Prostate gland (tissue), 2 donors: ENCODE data around the gene CAP2. TPM values are rescaled to one million over a fixed set of nuclear protein-coding genes. Genes with fewer than 3 reads are reported as not detected.

Experiments
- DNase-seq: peaks from one replicate; pipeline ENCODE4 v3.0.0-alpha.2; 2019; ENCODE audit warnings: low spot score
- H3K27ac ChIP-seq, 2 donors: fragments of 200-600 bp; sonication (generic); 2 replicates each; pipeline ENCODE4 v1.5.1; 2017 to 2019
- H3K27me3 ChIP-seq: fragments of 200-600 bp; sonication (generic); replicated peaks from 2 replicates; pipeline ENCODE4 v1.5.1; 2019; ENCODE audit not compliant: insufficient read depth
- H3K36me3 ChIP-seq, 2 donors: fragments of 200-600 bp; sonication (generic); 1 replicate in 1 of 2; 2 replicates in 1 of 2; pipeline versions ENCODE4 v1.5.1 to v1.8.1; 2017 to 2019
- H3K4me1 ChIP-seq: fragments of 200-600 bp; sonication (generic); replicated peaks from 2 replicates; pipeline ENCODE4 v1.5.1; 2019
- H3K4me3 ChIP-seq, 2 donors: fragments of 200-600 bp; sonication (generic); 2 replicates each; pipeline ENCODE4 v1.5.1; 2017 to 2019
- H3K9me3 ChIP-seq: fragments of 200-600 bp; sonication (generic); 2 replicates; pipeline ENCODE4 v1.5.1; 2017
- POLR2A ChIP-seq: fragments of 450-650 bp; IDR thresholded peaks from one replicate; pipeline ENCODE4 v1.6.1; 2016; ENCODE audit warnings: antibody characterized with exemption, mild to moderate bottlenecking
- POLR2AphosphoS5 ChIP-seq: sonication (generic); formaldehyde crosslinking; IDR thresholded peaks from one replicate; pipeline ENCODE4 v1.6.1; 2017; ENCODE audit warnings: antibody characterized with exemption
- WGBS: methylation state at CpG from one replicate; pipeline ENCODE4 v1.1.5; 2018; 5-methylcytosine and 5-hydroxymethylcytosine counted together
- intact Hi-C: fragments of 100-400 bp; cut with DNase I; formaldehyde crosslinking; loops from one replicate; pipeline ENCODE4 v1.14.2; 2022
- total RNA-seq, 2 donors: library from RNA; depleted of rRNA; stranded (reverse); fragments of >200 nt; gene quantifications; one replicate each; pipeline ENCODE4 v1.1.0, GENCODE V29; 2016
- TF ChIP-seq, protein P1 (sequence below), 4 experiments: fragments of 200-600 bp in 2 of 4; fragments of 450-650 bp in 2 of 4; sonication (generic) in 2 of 4; IDR thresholded peaks; 1 replicate in 3 of 4; 2 replicates in 1 of 4; pipeline ENCODE4 v1.5.1; 2016 to 2019; ENCODE audit warnings: antibody characterized with exemption in 4 of 4, mild to moderate bottlenecking in 2 of 4, moderate library complexity in 2 of 4

The CAP2 gene
- total RNA-seq, 2 donors from 2014 or later, result 8.7 to 10.0 TPM

DNA sequence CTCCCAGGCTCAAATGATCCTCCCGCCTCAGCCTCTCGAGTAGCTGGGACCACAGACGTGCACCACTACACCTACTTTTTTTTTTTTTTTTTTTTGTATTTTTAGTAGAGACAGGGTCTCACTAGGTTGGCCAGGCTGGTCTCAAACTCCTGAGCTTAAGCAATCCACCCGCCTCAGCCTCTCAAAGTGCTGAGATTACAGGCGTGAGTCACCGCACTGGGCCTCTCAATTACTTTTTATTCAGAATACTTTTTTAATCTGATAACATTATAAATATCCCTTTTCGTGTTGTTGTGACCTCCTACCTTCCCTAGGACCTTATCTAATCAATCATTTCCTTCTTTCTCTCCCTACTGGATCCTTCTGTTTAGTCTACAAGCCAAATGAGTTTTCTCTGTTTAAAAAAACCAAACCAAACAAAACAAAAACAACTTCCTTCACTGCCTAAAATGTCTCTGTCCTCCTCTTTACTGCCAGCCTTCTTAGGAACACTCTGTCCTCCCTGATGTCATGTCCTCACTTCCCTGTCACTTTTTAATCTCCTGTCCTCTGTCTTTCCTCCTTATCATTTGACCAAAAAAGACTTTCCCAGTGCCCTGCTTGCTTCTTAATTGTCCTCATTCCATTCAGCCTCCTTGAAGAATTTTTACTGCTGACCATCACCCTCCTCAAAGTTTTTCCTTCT is 85.0 kb downstream of the CAP2 start:
- peak overlapping the region; percentile 55 to 58 for H3K27ac ChIP-seq
- H3K4me3 ChIP-seq, result no peak overlapping the region
- H3K36me3 ChIP-seq, result no peaks in the 10 kb centered on the region
- peak; percentile 48 for TF ChIP-seq POLR2AphosphoS5
- TF ChIP-seq, protein P1, sequence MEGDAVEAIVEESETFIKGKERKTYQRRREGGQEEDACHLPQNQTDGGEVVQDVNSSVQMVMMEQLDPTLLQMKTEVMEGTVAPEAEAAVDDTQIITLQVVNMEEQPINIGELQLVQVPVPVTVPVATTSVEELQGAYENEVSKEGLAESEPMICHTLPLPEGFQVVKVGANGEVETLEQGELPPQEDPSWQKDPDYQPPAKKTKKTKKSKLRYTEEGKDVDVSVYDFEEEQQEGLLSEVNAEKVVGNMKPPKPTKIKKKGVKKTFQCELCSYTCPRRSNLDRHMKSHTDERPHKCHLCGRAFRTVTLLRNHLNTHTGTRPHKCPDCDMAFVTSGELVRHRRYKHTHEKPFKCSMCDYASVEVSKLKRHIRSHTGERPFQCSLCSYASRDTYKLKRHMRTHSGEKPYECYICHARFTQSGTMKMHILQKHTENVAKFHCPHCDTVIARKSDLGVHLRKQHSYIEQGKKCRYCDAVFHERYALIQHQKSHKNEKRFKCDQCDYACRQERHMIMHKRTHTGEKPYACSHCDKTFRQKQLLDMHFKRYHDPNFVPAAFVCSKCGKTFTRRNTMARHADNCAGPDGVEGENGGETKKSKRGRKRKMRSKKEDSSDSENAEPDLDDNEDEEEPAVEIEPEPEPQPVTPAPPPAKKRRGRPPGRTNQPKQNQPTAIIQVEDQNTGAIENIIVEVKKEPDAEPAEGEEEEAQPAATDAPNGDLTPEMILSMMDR (IDR thresholded peaks at IDR 0.05), result no peak
- no peaks in the 10 kb centered on the region for H3K4me1 ChIP-seq
- H3K27me3 ChIP-seq, result no peaks in the 10 kb centered on the region
- no peaks in the 10 kb centered on the region for H3K9me3 ChIP-seq
- 86% methylated on average over 7 of the region's 7 CpGs for WGBS
- intact Hi-C loops, result loop anchor here (5.0 kb wide), 1 partner anchor 196 kb away; the partner anchor contains the start of gene RBM24
- DNase-seq, result no peak

DNA sequence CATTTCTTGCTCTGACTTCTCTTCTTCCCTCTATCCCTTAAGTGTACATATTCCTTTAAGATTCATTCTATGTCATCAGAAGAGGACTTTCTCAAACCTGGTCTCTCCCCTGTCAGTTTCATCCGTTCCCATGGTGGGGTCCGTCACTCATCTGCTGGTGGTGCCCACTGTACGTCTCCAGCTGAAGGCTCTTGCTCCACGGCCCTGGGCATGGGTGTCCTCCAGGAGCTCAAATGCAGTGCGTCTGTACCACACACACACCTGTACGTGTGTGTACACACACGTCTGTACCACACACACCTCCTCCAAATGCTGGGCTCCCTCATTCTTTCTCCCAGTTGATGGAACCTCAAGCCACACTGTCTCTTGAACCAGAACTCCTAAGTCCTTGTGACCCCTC is 85.6 kb downstream of the CAP2 start:
- TF ChIP-seq POLR2A, result no peak
- no peak for TF ChIP-seq POLR2AphosphoS5
- TF ChIP-seq, protein P1 (IDR thresholded peaks at IDR 0.05), result no peak
- Histone ChIP-seq H3K9me3 (no peaks in the 10 kb centered on the region), H3K36me3 (no peaks in the 10 kb centered on the region), H3K4me3 (no peak overlapping the region), H3K27me3 (no peaks in the 10 kb centered on the region), H3K4me1 (no peaks in the 10 kb centered on the region), H3K27ac (peak overlapping the region; percentile 55 to 58)
- 94% methylated on average over 7 of the region's 7 CpGs for WGBS
- no peak for DNase-seq
- intact Hi-C loops, result loop anchor here (5.0 kb wide), 1 partner anchor 197 kb away; the partner anchor contains the start of gene RBM24

DNA sequence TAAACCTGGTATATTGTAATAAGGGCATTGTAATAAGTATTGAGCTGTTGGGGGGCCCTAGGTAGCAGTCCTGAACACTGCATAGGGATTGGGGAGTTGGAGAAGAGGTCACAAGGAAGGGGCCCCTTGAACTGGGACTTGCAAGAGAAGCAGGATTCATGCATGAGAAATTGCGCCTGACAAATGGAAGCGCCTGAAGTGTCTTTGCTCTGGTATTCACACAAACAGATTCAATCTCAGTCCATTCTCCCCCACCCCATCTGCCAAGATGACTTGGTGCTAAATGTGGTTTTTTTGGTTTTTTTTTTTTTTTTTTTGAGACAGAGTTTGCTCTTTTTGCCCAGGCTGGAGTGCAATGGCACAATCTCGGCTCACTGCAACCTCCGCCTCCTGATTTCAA is 87.1 kb downstream of the CAP2 start:
- no peaks in the 10 kb centered on the region for H3K36me3 ChIP-seq
- H3K27ac ChIP-seq, result no peak overlapping the region
- no peak for DNase-seq
- no peak overlapping the region for H3K4me3 ChIP-seq
- no peaks in the 10 kb centered on the region for H3K27me3 ChIP-seq
- TF ChIP-seq, protein P1 (IDR thresholded peaks at IDR 0.05), result no peak
- no peak for TF ChIP-seq POLR2AphosphoS5
- TF ChIP-seq POLR2A, result no peak
- intact Hi-C loops, result no loop called here
- H3K4me1 ChIP-seq, result no peaks in the 10 kb centered on the region
- WGBS, result 96% methylated on average over 4 of the region's 4 CpGs
- no peaks in the 10 kb centered on the region for H3K9me3 ChIP-seq

DNA sequence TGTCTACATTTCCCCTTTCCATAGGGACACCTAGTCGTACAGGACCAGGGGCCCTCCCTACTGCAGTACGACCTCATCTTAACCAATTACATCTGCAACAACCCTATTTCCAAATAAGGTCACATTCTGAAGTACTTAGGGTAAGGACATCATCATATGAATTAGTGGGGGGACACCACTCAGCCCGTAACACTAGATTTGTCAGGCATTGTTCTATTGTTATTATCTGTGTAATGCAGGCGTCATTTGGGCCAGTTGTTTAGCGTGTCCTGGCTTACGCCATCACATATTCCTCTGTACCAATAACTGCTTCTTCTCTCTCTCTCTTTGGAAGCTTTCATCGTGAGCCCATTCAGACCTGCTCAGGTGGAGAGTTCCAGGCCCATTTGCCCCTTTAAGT is 89.3 kb downstream of the CAP2 start:
- no peaks in the 10 kb centered on the region for H3K36me3 ChIP-seq
- 98% methylated on average over 7 of the region's 7 CpGs for WGBS
- no peaks in the 10 kb centered on the region for H3K27me3 ChIP-seq
- H3K27ac ChIP-seq, result no peak overlapping the region
- H3K4me1 ChIP-seq, result no peaks in the 10 kb centered on the region
- intact Hi-C loops, result no loop called here
- H3K4me3 ChIP-seq, result no peak overlapping the region
- TF ChIP-seq POLR2AphosphoS5 (no peak), POLR2A (no peak)
- TF ChIP-seq, protein P1 (IDR thresholded peaks at IDR 0.05), result no peak
- H3K9me3 ChIP-seq, result no peaks in the 10 kb centered on the region
- no peak for DNase-seq

DNA sequence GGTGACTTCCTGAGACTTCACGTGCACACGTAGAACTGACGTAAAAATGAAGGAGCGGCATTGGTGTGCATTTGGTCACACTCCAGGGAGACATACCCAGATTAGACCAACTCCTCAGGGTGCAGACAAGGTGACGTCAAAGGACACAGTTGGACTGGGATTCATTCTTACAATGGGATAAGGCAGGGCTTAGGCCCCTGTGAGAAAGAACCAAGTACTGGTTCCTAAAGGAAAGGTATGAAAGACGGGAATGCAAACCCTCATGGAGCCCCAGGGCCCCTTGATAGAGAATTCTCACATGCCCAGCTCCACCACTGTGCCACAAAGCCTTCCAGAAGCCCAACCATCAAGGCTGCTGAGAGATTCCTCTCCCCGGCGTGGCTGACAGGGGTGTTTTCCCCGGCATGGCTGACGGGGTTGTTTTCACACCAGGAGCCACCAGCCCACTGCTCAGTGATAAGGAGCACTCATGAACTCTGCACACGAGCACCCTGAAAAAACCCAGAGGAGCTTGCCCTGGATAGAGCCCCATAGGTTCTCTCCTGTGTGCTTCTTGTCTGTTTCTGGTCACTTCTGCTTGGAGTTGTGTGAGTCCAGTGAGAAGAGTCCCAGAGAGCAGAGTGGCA is 90.1 kb downstream of the CAP2 start:
- H3K4me3 ChIP-seq, result no peak overlapping the region
- no peak overlapping the region for H3K27ac ChIP-seq
- intact Hi-C loops, result no loop called here
- 90% methylated on average over 11 of the region's 11 CpGs for WGBS
- no peak for DNase-seq
- no peaks in the 10 kb centered on the region for H3K36me3 ChIP-seq
- TF ChIP-seq, protein P1 (IDR thresholded peaks at IDR 0.05), result no peak
- TF ChIP-seq POLR2AphosphoS5 (no peak), POLR2A (no peak)
- H3K4me1 ChIP-seq, result no peaks in the 10 kb centered on the region
- no peaks in the 10 kb centered on the region for H3K27me3 ChIP-seq
- no peaks in the 10 kb centered on the region for H3K9me3 ChIP-seq
